GM12878 (cell line): ENCODE results near the gene CACNA1S. TPM values are rescaled to one million over a fixed set of nuclear protein-coding genes. Genes with fewer than 3 reads are reported as not detected.

Source experiments
- ATF7 ChIP-seq: fragments of 450-650 bp; IDR thresholded peaks from 2 replicates; pipeline ENCODE4 v1.6.1; 2016; ENCODE audit warnings: low read depth, mild to moderate bottlenecking
- BCL11A ChIP-seq: IDR thresholded peaks from 2 replicates; pipeline ENCODE4 v1.6.1; 2011; ENCODE audit warnings: low read depth, low read length
- EZH2 ChIP-seq: IDR thresholded peaks from 2 replicates; pipeline ENCODE4 v1.6.1; 2012; ENCODE audit warnings: low read depth, mild to moderate bottlenecking, control low read depth, inconsistent platforms, low read length, borderline replicate concordance; ENCODE audit not compliant: control insufficient read depth
- IKZF1 ChIP-seq: fragments of 450-650 bp; conservative IDR thresholded peaks from 2 replicates; pipeline ENCODE4 v1.6.1; 2017; ENCODE audit warnings: antibody characterized with exemption, mild to moderate bottlenecking
- MEF2B ChIP-seq: fragments of 450-650 bp; IDR thresholded peaks from 2 replicates; pipeline ENCODE4 v1.6.1; 2018; ENCODE audit warnings: mild to moderate bottlenecking, moderate library complexity; ENCODE audit not compliant: partially characterized antibody, poor library complexity, severe bottlenecking
- NFIC ChIP-seq: IDR thresholded peaks from 2 replicates; pipeline ENCODE4 v1.6.1; 2012; ENCODE audit warnings: low read depth, mild to moderate bottlenecking, inconsistent platforms, low read length, moderate library complexity
- NFYB ChIP-seq: IDR thresholded peaks from 2 replicates; pipeline ENCODE4 v1.6.1; 2011; ENCODE audit warnings: low read depth, mild to moderate bottlenecking, low read length, improper control_type of control experiment, moderate library complexity; ENCODE audit not compliant: insufficient read depth
- NRF1 ChIP-seq: conservative IDR thresholded peaks from 2 replicates; pipeline ENCODE4 v1.6.1; 2011; ENCODE audit warnings: mild to moderate bottlenecking, low read depth, low read length, improper control_type of control experiment
- RAD21 ChIP-seq: IDR thresholded peaks from 2 replicates; pipeline ENCODE4 v1.6.1; 2011; ENCODE audit warnings: mild to moderate bottlenecking, low read depth, low read length, moderate library complexity; ENCODE audit not compliant: insufficient read depth
- RAD51 ChIP-seq: fragments of 450-650 bp; IDR thresholded peaks from 2 replicates; pipeline ENCODE4 v1.6.1; 2016; ENCODE audit warnings: moderate library complexity, mild to moderate bottlenecking, inconsistent platforms
- RBBP5 ChIP-seq: fragments of 200-600 bp; sonication (generic); conservative IDR thresholded peaks from 2 replicates; pipeline ENCODE4 v1.6.1; 2016
- STAT1 ChIP-seq: fragments of 450-650 bp; conservative IDR thresholded peaks from 2 replicates; pipeline ENCODE4 v1.6.1; 2014; ENCODE audit warnings: antibody characterized with exemption, mild to moderate bottlenecking
- TARDBP ChIP-seq: IDR thresholded peaks from 2 replicates; pipeline ENCODE4 v1.6.1; 2016; ENCODE audit warnings: borderline replicate concordance
- ZNF274 ChIP-seq: IDR thresholded peaks from one replicate; pipeline ENCODE4 v1.8.0; 2011; ENCODE audit not compliant: insufficient read length, insufficient read depth
- ZZZ3 ChIP-seq: IDR thresholded peaks from 2 replicates; pipeline ENCODE4 v1.6.1; 2011; ENCODE audit warnings: low read depth; ENCODE audit not compliant: control insufficient read depth, insufficient read length
- polyA plus RNA-seq, 11 experiments: library from polyadenylated mRNA; depleted of rRNA in 4 of 11; unstranded in 6 of 11; stranded (reverse) in 5 of 11; fragments of >200 nt; fragmentation: Nextera tagmentation in 4 of 11; fragmentation: Illumina TruSeq in 1 of 11; extraction: Ambion mirVana in 4 of 11; extraction: Trizol in 1 of 11; gene quantifications; 1 replicate in 1 of 11; 2 replicates in 10 of 11; pipeline versions ENCODE4 v1.2.1 to v1.2.3, GENCODE V29; 2011 to 2016; ENCODE audit warnings: inconsistent platforms in 2 of 11, missing spikeins in 2 of 11, low read depth in 1 of 11
- total RNA-seq, 4 experiments: library from RNA; depleted of rRNA in 3 of 4; stranded (reverse); fragments of >200 nt in 3 of 4; fragmentation: Illumina TruSeq in 1 of 4; extraction: Trizol in 1 of 4; gene quantifications; 2 replicates each; pipeline versions ENCODE4 v1.2.1 to v1.2.3, GENCODE V29; 2013 to 2021
- TF ChIP-seq, protein P1 (sequence below): fragments of 150-350 bp; IDR thresholded peaks from 2 replicates; pipeline ENCODE4 v1.6.1; 2016; ENCODE audit warnings: low read depth, low read length
- TF ChIP-seq, protein P2 (sequence below): fragments of 450-650 bp; IDR thresholded peaks from 2 replicates; pipeline ENCODE4 v1.6.1; 2018; ENCODE audit warnings: borderline replicate concordance, mild to moderate bottlenecking; ENCODE audit not compliant: partially characterized antibody
- TF ChIP-seq, protein P3 (sequence below): fragments of 150-350 bp; IDR thresholded peaks from 2 replicates; pipeline ENCODE4 v1.6.1; 2014; ENCODE audit warnings: mild to moderate bottlenecking, low read depth, low read length
- TF ChIP-seq, protein P4 (sequence below): fragments of 450-650 bp; IDR thresholded peaks from 2 replicates; pipeline ENCODE4 v1.6.1; 2018; ENCODE audit warnings: mild to moderate bottlenecking, low read depth, moderate library complexity; ENCODE audit not compliant: partially characterized antibody

CACNA1S gene
- total and polyA plus RNA-seq, 10 of the 15 experiments (the other 5 are each of a cell fraction or from before 2014, with no cell fraction given), result under 0.01 to 0.04 (median 0.02) TPM; not detected in 6

DNA sequence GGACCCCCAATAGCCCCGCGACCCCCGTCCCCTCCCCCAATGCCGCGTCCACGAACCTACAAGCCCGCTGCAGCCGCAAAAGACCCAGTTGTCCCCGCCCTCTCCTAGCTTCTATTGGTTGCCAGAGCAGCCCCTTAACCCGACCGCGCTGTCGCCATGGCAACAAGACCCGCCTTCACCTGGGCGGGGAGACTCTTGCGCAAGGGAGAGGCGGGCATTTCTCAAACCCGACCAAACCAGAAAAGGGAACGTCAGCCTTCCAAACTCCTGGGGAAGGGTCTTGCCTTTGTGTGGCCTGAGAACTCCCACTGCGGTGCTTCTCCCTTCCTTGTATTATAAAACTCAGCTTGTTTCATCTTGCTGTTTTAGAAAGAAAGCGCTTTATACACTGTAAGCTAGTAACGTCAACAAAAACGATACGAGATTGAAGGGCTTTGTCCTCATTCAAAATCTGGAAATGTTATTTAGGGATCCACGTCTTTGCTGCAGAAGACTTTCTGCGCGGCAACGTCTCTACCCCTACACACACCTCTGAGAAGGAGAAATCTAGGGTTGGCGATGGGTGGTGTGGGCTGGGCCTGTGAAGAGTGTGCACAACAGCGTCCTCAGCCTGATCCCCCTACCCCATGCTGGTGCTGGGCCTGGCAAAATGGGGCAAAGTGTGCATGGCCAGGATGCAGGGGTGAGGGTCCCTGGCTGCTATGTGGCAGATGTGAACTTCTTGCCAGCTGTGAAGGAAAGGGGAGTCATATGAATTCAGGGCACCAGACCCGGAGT lies 42.4 kb upstream of the CACNA1S start, which contains the start of gene TMEM9 (continued):
- TF ChIP-seq NFIC (no peak), ZNF274 (no peak), ATF7 (no peak; the same call in 1 of the 2 replicates), RAD51 (no peak), STAT1 (no peak), NRF1 (peak; percentile 82), RBBP5 (no peak), BCL11A (no peak), EZH2 (no peak), MEF2B (peak; percentile 72), TARDBP (no peak), NFYB (peak; percentile 93), ZZZ3 (no peak), RAD21 (no peak), IKZF1 (no peak)
- TF ChIP-seq, protein P1, sequence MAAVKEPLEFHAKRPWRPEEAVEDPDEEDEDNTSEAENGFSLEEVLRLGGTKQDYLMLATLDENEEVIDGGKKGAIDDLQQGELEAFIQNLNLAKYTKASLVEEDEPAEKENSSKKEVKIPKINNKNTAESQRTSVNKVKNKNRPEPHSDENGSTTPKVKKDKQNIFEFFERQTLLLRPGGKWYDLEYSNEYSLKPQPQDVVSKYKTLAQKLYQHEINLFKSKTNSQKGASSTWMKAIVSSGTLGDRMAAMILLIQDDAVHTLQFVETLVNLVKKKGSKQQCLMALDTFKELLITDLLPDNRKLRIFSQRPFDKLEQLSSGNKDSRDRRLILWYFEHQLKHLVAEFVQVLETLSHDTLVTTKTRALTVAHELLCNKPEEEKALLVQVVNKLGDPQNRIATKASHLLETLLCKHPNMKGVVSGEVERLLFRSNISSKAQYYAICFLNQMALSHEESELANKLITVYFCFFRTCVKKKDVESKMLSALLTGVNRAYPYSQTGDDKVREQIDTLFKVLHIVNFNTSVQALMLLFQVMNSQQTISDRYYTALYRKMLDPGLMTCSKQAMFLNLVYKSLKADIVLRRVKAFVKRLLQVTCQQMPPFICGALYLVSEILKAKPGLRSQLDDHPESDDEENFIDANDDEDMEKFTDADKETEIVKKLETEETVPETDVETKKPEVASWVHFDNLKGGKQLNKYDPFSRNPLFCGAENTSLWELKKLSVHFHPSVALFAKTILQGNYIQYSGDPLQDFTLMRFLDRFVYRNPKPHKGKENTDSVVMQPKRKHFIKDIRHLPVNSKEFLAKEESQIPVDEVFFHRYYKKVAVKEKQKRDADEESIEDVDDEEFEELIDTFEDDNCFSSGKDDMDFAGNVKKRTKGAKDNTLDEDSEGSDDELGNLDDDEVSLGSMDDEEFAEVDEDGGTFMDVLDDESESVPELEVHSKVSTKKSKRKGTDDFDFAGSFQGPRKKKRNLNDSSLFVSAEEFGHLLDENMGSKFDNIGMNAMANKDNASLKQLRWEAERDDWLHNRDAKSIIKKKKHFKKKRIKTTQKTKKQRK, result peak; percentile 32; the same call in 1 of the 2 replicates
- TF ChIP-seq, protein P2, sequence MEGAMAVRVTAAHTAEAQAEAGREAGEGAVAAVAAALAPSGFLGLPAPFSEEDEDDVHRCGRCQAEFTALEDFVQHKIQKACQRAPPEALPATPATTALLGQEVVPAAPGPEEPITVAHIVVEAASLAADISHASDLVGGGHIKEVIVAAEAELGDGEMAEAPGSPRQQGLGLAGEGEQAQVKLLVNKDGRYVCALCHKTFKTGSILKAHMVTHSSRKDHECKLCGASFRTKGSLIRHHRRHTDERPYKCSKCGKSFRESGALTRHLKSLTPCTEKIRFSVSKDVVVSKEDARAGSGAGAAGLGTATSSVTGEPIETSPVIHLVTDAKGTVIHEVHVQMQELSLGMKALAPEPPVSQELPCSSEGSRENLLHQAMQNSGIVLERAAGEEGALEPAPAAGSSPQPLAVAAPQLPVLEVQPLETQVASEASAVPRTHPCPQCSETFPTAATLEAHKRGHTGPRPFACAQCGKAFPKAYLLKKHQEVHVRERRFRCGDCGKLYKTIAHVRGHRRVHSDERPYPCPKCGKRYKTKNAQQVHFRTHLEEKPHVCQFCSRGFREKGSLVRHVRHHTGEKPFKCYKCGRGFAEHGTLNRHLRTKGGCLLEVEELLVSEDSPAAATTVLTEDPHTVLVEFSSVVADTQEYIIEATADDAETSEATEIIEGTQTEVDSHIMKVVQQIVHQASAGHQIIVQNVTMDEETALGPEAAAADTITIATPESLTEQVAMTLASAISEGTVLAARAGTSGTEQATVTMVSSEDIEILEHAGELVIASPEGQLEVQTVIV, result no peak
- TF ChIP-seq, protein P3, sequence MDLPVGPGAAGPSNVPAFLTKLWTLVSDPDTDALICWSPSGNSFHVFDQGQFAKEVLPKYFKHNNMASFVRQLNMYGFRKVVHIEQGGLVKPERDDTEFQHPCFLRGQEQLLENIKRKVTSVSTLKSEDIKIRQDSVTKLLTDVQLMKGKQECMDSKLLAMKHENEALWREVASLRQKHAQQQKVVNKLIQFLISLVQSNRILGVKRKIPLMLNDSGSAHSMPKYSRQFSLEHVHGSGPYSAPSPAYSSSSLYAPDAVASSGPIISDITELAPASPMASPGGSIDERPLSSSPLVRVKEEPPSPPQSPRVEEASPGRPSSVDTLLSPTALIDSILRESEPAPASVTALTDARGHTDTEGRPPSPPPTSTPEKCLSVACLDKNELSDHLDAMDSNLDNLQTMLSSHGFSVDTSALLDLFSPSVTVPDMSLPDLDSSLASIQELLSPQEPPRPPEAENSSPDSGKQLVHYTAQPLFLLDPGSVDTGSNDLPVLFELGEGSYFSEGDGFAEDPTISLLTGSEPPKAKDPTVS, result no peak
- TF ChIP-seq, protein P4, sequence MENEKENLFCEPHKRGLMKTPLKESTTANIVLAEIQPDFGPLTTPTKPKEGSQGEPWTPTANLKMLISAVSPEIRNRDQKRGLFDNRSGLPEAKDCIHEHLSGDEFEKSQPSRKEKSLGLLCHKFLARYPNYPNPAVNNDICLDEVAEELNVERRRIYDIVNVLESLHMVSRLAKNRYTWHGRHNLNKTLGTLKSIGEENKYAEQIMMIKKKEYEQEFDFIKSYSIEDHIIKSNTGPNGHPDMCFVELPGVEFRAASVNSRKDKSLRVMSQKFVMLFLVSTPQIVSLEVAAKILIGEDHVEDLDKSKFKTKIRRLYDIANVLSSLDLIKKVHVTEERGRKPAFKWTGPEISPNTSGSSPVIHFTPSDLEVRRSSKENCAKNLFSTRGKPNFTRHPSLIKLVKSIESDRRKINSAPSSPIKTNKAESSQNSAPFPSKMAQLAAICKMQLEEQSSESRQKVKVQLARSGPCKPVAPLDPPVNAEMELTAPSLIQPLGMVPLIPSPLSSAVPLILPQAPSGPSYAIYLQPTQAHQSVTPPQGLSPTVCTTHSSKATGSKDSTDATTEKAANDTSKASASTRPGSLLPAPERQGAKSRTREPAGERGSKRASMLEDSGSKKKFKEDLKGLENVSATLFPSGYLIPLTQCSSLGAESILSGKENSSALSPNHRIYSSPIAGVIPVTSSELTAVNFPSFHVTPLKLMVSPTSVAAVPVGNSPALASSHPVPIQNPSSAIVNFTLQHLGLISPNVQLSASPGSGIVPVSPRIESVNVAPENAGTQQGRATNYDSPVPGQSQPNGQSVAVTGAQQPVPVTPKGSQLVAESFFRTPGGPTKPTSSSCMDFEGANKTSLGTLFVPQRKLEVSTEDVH, result no peak
